Hypothalamus (tissue), 51 donors: ENCODE results near the gene PLA2G2F.
A peak's percentile ranks its signal among the peaks of the same experiment; 100 is the strongest.
"Not testable (repeated sequence)": the region's sequence is repeated elsewhere in the genome, so short reads cannot be mapped to it uniquely, and the experiment has no call there.

Experiments used
- DNase-seq, 51 donors: peaks; one replicate each; lab custom pipeline; 2025; lab: John Stamatoyannopoulos, UW

PLA2G2F gene

GRCh38 chr1:20112279-20113000, 26.7 kb upstream of the PLA2G2F start:
- DNase-seq, result no peak

- no peak for DNase-seq
Measured at GRCh38 chr1:20114021-20114648, 25.0 kb upstream of the PLA2G2F start.

- no peak for DNase-seq
Measured at GRCh38 chr1:20115479-20115878, 23.6 kb upstream of the PLA2G2F start.

GRCh38 chr1:20115916-20116315, 23.2 kb upstream of the PLA2G2F start:
- DNase-seq, result no peak

GRCh38 chr1:20117236-20117635, 21.9 kb upstream of the PLA2G2F start:
- DNase-seq, result no peak

GRCh38 chr1:20119347-20119746, 19.8 kb upstream of the PLA2G2F start, which contains the start of gene PLA2G2D:
Gene PLA2G2D, minus strand, starts transcription at chr1:20119536. Its CDS starts 38 bp downstream, at chr1:20119498.
- no peak for DNase-seq

- no peak for DNase-seq
Measured at GRCh38 chr1:20120796-20121195, 18.3 kb upstream of the PLA2G2F start.

GRCh38 chr1:20123722-20124455, 15.2 kb upstream of the PLA2G2F start:
- DNase-seq, result no peak

GRCh38 chr1:20124456-20125057, 14.6 kb upstream of the PLA2G2F start:
- peak in 1 of 51 donors; percentile 12 for DNase-seq

- no peak for DNase-seq
Measured at GRCh38 chr1:20125100-20125499, 14.0 kb upstream of the PLA2G2F start.

- no peak for DNase-seq
Measured at GRCh38 chr1:20126041-20126805, 12.9 kb upstream of the PLA2G2F start.

GRCh38 chr1:20126806-20127440, 12.2 kb upstream of the PLA2G2F start:
- no peak for DNase-seq

- DNase-seq, result not testable (repeated sequence)
Measured at GRCh38 chr1:20130518-20130917, 8.6 kb upstream of the PLA2G2F start.

- DNase-seq, result no peak
Measured at GRCh38 chr1:20134995-20135394, 4.1 kb upstream of the PLA2G2F start.

- DNase-seq, result no peak
Measured at GRCh38 chr1:20136249-20136648, 2.9 kb upstream of the PLA2G2F start.

GRCh38 chr1:20137055-20137454, 2.1 kb upstream of the PLA2G2F start:
- no peak for DNase-seq

GRCh38 chr1:20137604-20138003, 1.5 kb upstream of the PLA2G2F start:
- no peak for DNase-seq

- no peak for DNase-seq
Measured at GRCh38 chr1:20138346-20138745, 777 bp upstream of the PLA2G2F start.

GRCh38 chr1:20139776-20140612, 871 bp downstream of the PLA2G2F start:
- DNase-seq, result no peak
